DMS153 (cell line): ENCODE results near the gene ZPR1.
"Not testable (repeated sequence)": the region's sequence is repeated elsewhere in the genome, so short reads cannot be mapped to it uniquely, and the experiment has no call there.

Experiments used
- DNase-seq: peaks from one replicate; lab custom pipeline; 2025; lab: John Stamatoyannopoulos, UW

Gene ZPR1

GRCh38 chr11:116823031-116823843, 35.4 kb upstream of the ZPR1 start, which contains the start of gene APOA4:
Gene APOA4 (minus strand): TSS chr11:116823304. CDS start chr11:116823191, 113 bp downstream.
- no peak for DNase-seq

GRCh38 chr11:116822575-116822974, 34.8 kb upstream of the ZPR1 start:
- DNase-seq: no peak

- no peak for DNase-seq
These were observed 33.5 kb upstream of the ZPR1 start for GRCh38 chr11:116821050-116821918.

- DNase-seq: no peak
These were observed 31.2 kb upstream of the ZPR1 start for GRCh38 chr11:116819049-116819448.

- no peak for DNase-seq
These were observed 26.7 kb upstream of the ZPR1 start for GRCh38 chr11:116814502-116814901.

GRCh38 chr11:116813781-116814471, 26.1 kb upstream of the ZPR1 start:
- DNase-seq: no peak

GRCh38 chr11:116813170-116813569, 25.3 kb upstream of the ZPR1 start:
- no peak for DNase-seq

GRCh38 chr11:116812109-116812508, 24.3 kb upstream of the ZPR1 start:
- no peak for DNase-seq

- DNase-seq: no peak
These were observed 23.4 kb upstream of the ZPR1 start for GRCh38 chr11:116811194-116811593.

GRCh38 chr11:116808262-116809175, 20.7 kb upstream of the ZPR1 start:
- no peak for DNase-seq

- no peak for DNase-seq
These were observed 19.9 kb upstream of the ZPR1 start for GRCh38 chr11:116807601-116808261.

GRCh38 chr11:116804001-116804400, 16.2 kb upstream of the ZPR1 start:
- DNase-seq: no peak

GRCh38 chr11:116801662-116802061, 13.8 kb upstream of the ZPR1 start:
- DNase-seq: not testable (repeated sequence)

GRCh38 chr11:116800610-116801009, 12.8 kb upstream of the ZPR1 start:
- no peak for DNase-seq

- no peak for DNase-seq
These were observed 10.5 kb upstream of the ZPR1 start for GRCh38 chr11:116798368-116798767.

GRCh38 chr11:116797816-116798215, 10.0 kb upstream of the ZPR1 start:
- DNase-seq: no peak

GRCh38 chr11:116796548-116796947, 8.7 kb upstream of the ZPR1 start:
- no peak for DNase-seq

GRCh38 chr11:116794851-116795250, 7.0 kb upstream of the ZPR1 start:
- DNase-seq: no peak

- no peak for DNase-seq
These were observed 5.9 kb upstream of the ZPR1 start for GRCh38 chr11:116793772-116794097.

GRCh38 chr11:116792869-116793771, 5.3 kb upstream of the ZPR1 start:
- DNase-seq: no peak
